ENCODE results near the gene LMNTD2.

- TF ChIP-seq, protein P1, sequence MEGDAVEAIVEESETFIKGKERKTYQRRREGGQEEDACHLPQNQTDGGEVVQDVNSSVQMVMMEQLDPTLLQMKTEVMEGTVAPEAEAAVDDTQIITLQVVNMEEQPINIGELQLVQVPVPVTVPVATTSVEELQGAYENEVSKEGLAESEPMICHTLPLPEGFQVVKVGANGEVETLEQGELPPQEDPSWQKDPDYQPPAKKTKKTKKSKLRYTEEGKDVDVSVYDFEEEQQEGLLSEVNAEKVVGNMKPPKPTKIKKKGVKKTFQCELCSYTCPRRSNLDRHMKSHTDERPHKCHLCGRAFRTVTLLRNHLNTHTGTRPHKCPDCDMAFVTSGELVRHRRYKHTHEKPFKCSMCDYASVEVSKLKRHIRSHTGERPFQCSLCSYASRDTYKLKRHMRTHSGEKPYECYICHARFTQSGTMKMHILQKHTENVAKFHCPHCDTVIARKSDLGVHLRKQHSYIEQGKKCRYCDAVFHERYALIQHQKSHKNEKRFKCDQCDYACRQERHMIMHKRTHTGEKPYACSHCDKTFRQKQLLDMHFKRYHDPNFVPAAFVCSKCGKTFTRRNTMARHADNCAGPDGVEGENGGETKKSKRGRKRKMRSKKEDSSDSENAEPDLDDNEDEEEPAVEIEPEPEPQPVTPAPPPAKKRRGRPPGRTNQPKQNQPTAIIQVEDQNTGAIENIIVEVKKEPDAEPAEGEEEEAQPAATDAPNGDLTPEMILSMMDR (IDR thresholded peaks at IDR 0.05 in 8 of 11, conservative IDR thresholded peaks at IDR 0.05 in 3 of 11) = peak in 1 of 11 experiments; percentile 13
- TF ChIP-seq POLR2A (IDR thresholded peaks at IDR 0.05) (no peak), POLR2AphosphoS5 (IDR thresholded peaks at IDR 0.05) (no peak)
Observed at GRCh38 chr11:537622-538430, 22.7 kb downstream of the LMNTD2 start.

Measured in spleen (tissue), 7 donors.